ENCODE data around the gene SPI1. TPM values are rescaled to one million over a fixed set of nuclear protein-coding genes. Genes with fewer than 3 reads are reported as not detected.

The SPI1 gene
- total RNA-seq, 2 donors from 2014 or later: 7.5 to 10.9 TPM

GRCh38 chr11:47391077-47391583, 12.8 kb upstream of the SPI1 start:
- intact Hi-C loops (cut with DNase I): no loop called here
- DNase-seq (peak in 1 of 4 donors; percentile 69), ATAC-seq (no peak)
- TF ChIP-seq POLR2A (IDR thresholded peaks at IDR 0.05) (peak in 1 of 3 donors; percentile 17), CTCF (IDR thresholded peaks at IDR 0.05) (no peak)
- H3K27ac ChIP-seq: peak overlapping the region in 2 of 4 donors; percentile 30 to 83
- H3K4me3 ChIP-seq: no peak overlapping the region
- 73 to 85% methylated on average over 8 to 11 of the region's 11 CpGs for WGBS, 2 donors
- H3K36me3 ChIP-seq (replicated peaks in 1 of 2; ENCODE audit: insufficient read depth in 1 of 2, low read depth in 2 of 2): no peaks in the 10 kb centered on the region
- H3K4me1 ChIP-seq: no peaks in the 10 kb centered on the region
- no peaks in the 10 kb centered on the region for H3K9me3 ChIP-seq
- no peaks in the 10 kb centered on the region for H3K27me3 ChIP-seq

- 86 to 91% methylated on average over 3 to 6 of the region's 6 CpGs for WGBS, 2 donors
- ATAC-seq (no peak), DNase-seq (no peak)
- H3K4me3 ChIP-seq: no peak overlapping the region
- no peaks in the 10 kb centered on the region for H3K36me3 ChIP-seq (replicated peaks in 1 of 2; ENCODE audit: insufficient read depth in 1 of 2, low read depth in 2 of 2)
- H3K4me1 ChIP-seq: no peaks in the 10 kb centered on the region
- peak overlapping the region in 2 of 4 donors; percentile 30 to 83 for H3K27ac ChIP-seq
- H3K9me3 ChIP-seq: no peaks in the 10 kb centered on the region
- no peaks in the 10 kb centered on the region for H3K27me3 ChIP-seq
- intact Hi-C loops (cut with DNase I): no loop called here
- TF ChIP-seq CTCF (IDR thresholded peaks at IDR 0.05) (no peak), POLR2A (IDR thresholded peaks at IDR 0.05) (no peak)
These were observed 12.0 kb upstream of the SPI1 start for GRCh38 chr11:47390422-47390760.

- no peaks in the 10 kb centered on the region for H3K9me3 ChIP-seq
- intact Hi-C loops (cut with DNase I): no loop called here
- H3K4me3 ChIP-seq: no peak overlapping the region
- H3K4me1 ChIP-seq: no peaks in the 10 kb centered on the region
- peak overlapping the region in 1 of 4 donors; percentile 13 for H3K27ac ChIP-seq
- no peaks in the 10 kb centered on the region for H3K27me3 ChIP-seq
- no peak for TF ChIP-seq CTCF (IDR thresholded peaks at IDR 0.05)
- TF ChIP-seq POLR2A (IDR thresholded peaks at IDR 0.05): no peak
- WGBS, 2 donors: 67 to 84% methylated on average over 17 of the region's 17 CpGs
- no peaks in the 10 kb centered on the region for H3K36me3 ChIP-seq (replicated peaks in 1 of 2; ENCODE audit: insufficient read depth in 1 of 2, low read depth in 2 of 2)
- DNase-seq (no peak), ATAC-seq (no peak)
These were observed 11.5 kb upstream of the SPI1 start for GRCh38 chr11:47389577-47390421.

GRCh38 chr11:47388697-47389576, 10.6 kb upstream of the SPI1 start:
- TF ChIP-seq POLR2A (IDR thresholded peaks at IDR 0.05): no peak
- WGBS, 2 donors: 75 to 82% methylated on average over 14 to 28 of the region's 28 CpGs
- Histone ChIP-seq H3K36me3 (replicated peaks in 1 of 2; ENCODE audit: insufficient read depth in 1 of 2, low read depth in 2 of 2) (no peaks in the 10 kb centered on the region), H3K4me3 (no peak overlapping the region), H3K27ac (peak overlapping the region in 1 of 4 donors; percentile 43), H3K27me3 (no peaks in the 10 kb centered on the region), H3K4me1 (no peaks in the 10 kb centered on the region), H3K9me3 (no peaks in the 10 kb centered on the region)
- ATAC-seq: no peak
- intact Hi-C loops (cut with DNase I): no loop called here
- DNase-seq: no peak

Measured in body of pancreas (tissue), 4 donors.